Esophagus muscularis mucosa (tissue), 3 donors: ENCODE data around the gene DOCK4.

Source experiments
- POLR2A ChIP-seq: fragments of 450-650 bp; IDR thresholded peaks from one replicate; pipeline ENCODE4 v1.6.1; 2017; ENCODE audit warnings: antibody characterized with exemption, moderate library complexity, mild to moderate bottlenecking, low read depth
- TF ChIP-seq, protein P1 (sequence below), 3 experiments: fragments of 200-600 bp in 2 of 3; fragments of 450-650 bp in 1 of 3; sonication (generic) in 2 of 3; IDR thresholded peaks; one replicate each; pipeline ENCODE4 v1.5.1; 2017 to 2019; ENCODE audit warnings: antibody characterized with exemption in 3 of 3, mild to moderate bottlenecking in 2 of 3, moderate library complexity in 1 of 3

DNA sequence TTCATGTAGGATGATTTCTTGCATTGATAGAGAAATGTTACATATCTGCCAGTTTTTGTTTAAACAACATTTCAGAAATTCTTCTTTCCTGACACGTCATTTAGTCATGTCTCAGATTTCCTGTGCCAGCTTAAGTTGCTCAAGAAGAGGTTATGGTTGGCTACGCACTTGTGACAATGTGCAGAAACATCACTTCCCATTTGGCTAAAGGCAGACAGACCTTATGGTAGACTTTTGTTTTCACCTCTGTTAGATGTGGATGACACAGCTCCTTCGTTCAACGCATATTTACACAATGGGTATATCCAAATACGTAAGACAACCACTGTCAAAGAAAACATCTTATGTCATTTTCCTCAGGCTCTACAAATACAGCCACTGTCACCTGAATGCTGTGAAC lies 125.8 kb downstream of the DOCK4 start:
- TF ChIP-seq, protein P1, sequence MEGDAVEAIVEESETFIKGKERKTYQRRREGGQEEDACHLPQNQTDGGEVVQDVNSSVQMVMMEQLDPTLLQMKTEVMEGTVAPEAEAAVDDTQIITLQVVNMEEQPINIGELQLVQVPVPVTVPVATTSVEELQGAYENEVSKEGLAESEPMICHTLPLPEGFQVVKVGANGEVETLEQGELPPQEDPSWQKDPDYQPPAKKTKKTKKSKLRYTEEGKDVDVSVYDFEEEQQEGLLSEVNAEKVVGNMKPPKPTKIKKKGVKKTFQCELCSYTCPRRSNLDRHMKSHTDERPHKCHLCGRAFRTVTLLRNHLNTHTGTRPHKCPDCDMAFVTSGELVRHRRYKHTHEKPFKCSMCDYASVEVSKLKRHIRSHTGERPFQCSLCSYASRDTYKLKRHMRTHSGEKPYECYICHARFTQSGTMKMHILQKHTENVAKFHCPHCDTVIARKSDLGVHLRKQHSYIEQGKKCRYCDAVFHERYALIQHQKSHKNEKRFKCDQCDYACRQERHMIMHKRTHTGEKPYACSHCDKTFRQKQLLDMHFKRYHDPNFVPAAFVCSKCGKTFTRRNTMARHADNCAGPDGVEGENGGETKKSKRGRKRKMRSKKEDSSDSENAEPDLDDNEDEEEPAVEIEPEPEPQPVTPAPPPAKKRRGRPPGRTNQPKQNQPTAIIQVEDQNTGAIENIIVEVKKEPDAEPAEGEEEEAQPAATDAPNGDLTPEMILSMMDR (IDR thresholded peaks at IDR 0.05) = no peak
- no peak for TF ChIP-seq POLR2A
